ENCODE data around the gene MCEE.
"Not testable (repeated sequence)": the region's sequence is repeated elsewhere in the genome, so short reads cannot be mapped to it uniquely, and the experiment has no call there.

The MCEE gene

DNA sequence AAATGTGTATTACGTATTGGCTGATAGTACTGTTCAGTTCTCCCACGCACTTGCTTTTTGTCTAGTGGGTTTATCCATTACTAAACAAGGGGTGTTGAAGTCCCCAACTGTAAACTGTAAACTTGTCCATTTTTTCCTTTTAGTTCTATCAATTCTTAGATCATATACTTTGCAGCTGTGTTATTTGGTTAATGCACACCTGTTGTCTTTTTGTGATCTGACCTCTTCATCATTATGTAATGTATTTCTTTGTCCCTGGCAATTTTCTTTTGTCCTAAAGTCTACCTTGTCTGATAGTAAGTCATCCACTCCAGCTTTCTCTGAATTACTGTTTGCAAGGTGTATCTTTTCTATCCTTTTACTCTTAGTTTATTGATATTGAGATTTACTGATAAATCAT is 21.9 kb downstream of the MCEE start:
- Histone ChIP-seq H3K27me3 (replicated peaks; ENCODE audit: control insufficient read depth, insufficient read depth, low read length) (no peaks in the 10 kb centered on the region), H3K36me3 (ENCODE audit: control insufficient read depth, insufficient read depth, low read length) (no peaks in the 10 kb centered on the region; the same call in 1 of the 2 replicates), H3K4me3 (replicated peaks; ENCODE audit: low read depth, low read length) (no peak overlapping the region)
- no peak for DNase-seq (ENCODE audit: extremely low read depth, insufficient read length)
- no peak for TF ChIP-seq CTCF (IDR thresholded peaks at IDR 0.05; ENCODE audit: insufficient read depth, low read length, poor library complexity, severe bottlenecking)

DNA sequence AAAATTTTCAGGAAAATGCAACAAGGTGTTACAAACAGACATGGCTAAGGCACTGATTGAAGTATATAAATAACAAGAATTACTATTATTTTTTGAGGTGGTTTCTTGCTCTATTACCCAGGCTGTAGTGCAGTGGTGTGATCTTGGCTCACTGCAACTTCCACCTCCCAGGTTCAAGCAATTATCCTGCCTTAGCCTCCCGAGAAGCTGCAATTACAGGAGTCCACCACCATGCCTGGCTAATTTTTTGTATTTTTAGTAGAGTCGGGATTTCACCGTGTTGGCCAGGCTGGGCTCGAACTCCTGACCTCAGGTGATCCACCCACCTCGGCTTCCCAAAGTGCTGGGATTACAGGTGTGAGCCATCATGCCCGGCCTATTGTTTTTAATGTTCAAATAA is 23.6 kb downstream of the MCEE start:
- H3K36me3 ChIP-seq (ENCODE audit: control insufficient read depth, insufficient read depth, low read length); H3K27me3 ChIP-seq (replicated peaks; ENCODE audit: control insufficient read depth, insufficient read depth, low read length); H3K4me3 ChIP-seq (replicated peaks; ENCODE audit: low read depth, low read length); DNase-seq (ENCODE audit: extremely low read depth, insufficient read length): not testable (repeated sequence)

- Histone ChIP-seq H3K36me3 (ENCODE audit: control insufficient read depth, insufficient read depth, low read length) (no peaks in the 10 kb centered on the region), H3K4me3 (replicated peaks; ENCODE audit: low read depth, low read length) (no peak overlapping the region), H3K27me3 (replicated peaks; ENCODE audit: control insufficient read depth, insufficient read depth, low read length) (no peaks in the 10 kb centered on the region)
- TF ChIP-seq CTCF (IDR thresholded peaks at IDR 0.05; ENCODE audit: insufficient read depth, low read length, poor library complexity, severe bottlenecking) = no peak
- no peak for DNase-seq (ENCODE audit: extremely low read depth, insufficient read length)
Observed at GRCh38 chr2:71103809-71104208, 26.2 kb downstream of the MCEE start.

- no peak for TF ChIP-seq CTCF (IDR thresholded peaks at IDR 0.05; ENCODE audit: insufficient read depth, low read length, poor library complexity, severe bottlenecking)
- Histone ChIP-seq H3K4me3 (replicated peaks; ENCODE audit: low read depth, low read length) (no peak overlapping the region), H3K36me3 (ENCODE audit: control insufficient read depth, insufficient read depth, low read length) (no peaks in the 10 kb centered on the region), H3K27me3 (replicated peaks; ENCODE audit: control insufficient read depth, insufficient read depth, low read length) (no peaks in the 10 kb centered on the region)
- no peak for DNase-seq (ENCODE audit: extremely low read depth, insufficient read length)
Observed at GRCh38 chr2:71102981-71103681, 26.9 kb downstream of the MCEE start.

DNA sequence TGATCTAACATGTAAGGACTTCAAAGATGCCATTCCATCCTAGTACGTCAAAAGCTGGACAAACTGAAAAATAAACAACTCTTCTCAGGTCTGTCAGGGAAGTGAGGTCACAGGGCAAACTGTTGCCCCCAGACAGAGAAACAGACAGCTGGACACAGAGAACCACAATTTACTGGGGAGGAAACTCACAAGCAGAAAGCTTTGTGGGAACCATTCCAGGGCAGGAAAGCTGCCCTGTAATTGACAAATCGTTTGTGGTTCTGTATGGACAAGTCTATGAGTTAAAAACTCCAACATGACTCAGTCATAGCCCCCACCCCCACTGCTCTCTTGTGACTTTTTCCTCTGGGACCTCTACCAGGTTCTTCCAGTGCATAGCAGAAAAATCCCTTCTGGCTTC is 28.4 kb downstream of the MCEE start:
- Histone ChIP-seq H3K4me3 (replicated peaks; ENCODE audit: low read depth, low read length) (no peak overlapping the region), H3K36me3 (ENCODE audit: control insufficient read depth, insufficient read depth, low read length) (no peaks in the 10 kb centered on the region), H3K27me3 (replicated peaks; ENCODE audit: control insufficient read depth, insufficient read depth, low read length) (no peaks in the 10 kb centered on the region)
- no peak for TF ChIP-seq CTCF (IDR thresholded peaks at IDR 0.05; ENCODE audit: insufficient read depth, low read length, poor library complexity, severe bottlenecking)
- DNase-seq (ENCODE audit: extremely low read depth, insufficient read length) = no peak

GRCh38 chr2:71100195-71100964 is 29.6 kb downstream of the MCEE start:
- no peak for DNase-seq (ENCODE audit: extremely low read depth, insufficient read length)
- H3K36me3 ChIP-seq (ENCODE audit: control insufficient read depth, insufficient read depth, low read length) = no peaks in the 10 kb centered on the region
- H3K4me3 ChIP-seq (replicated peaks; ENCODE audit: low read depth, low read length) = no peak overlapping the region
- no peaks in the 10 kb centered on the region for H3K27me3 ChIP-seq (replicated peaks; ENCODE audit: control insufficient read depth, insufficient read depth, low read length)
- TF ChIP-seq CTCF (IDR thresholded peaks at IDR 0.05; ENCODE audit: insufficient read depth, low read length, poor library complexity, severe bottlenecking) = peak; percentile 83

DNA sequence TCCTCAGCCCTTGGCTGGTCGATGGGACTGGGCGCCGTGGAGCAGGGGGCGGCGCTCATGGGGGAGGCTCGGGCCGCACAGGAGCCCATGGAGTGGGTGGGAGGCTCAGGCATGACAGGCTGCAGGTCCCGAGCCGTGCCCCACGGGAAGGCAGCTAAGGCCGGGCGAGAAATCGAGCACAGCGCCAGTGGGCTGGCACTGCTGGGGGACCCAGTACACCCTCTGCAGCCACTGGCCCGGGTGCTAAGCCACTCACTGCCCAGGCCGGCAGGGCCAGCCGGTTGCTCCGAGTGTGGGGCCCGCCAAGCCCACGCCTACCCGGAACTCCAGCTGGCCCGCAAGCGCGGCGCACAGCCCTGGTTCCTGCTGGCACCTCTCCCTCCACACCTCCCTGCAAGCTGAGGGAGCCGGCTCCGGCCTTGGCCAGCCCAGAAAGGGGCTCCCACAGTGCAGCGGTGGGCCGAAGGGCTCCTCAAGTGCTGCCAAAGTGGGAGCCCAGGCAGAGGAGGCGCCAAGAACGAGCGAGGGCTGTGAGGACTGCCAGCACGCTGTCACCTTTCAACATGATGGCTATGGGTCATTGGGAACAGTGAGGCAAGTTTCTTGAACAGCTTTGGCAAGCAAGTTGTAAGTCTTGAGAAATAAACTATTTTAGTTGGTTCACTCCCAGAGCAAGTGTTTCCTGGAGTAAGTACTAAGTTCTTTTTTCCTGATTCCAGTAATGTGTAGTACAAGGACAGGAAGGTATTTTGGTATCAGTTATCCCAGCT is 37.4 kb downstream of the MCEE start:
- DNase-seq (ENCODE audit: extremely low read depth, insufficient read length); H3K4me3 ChIP-seq (replicated peaks; ENCODE audit: low read depth, low read length); H3K36me3 ChIP-seq (ENCODE audit: control insufficient read depth, insufficient read depth, low read length); H3K27me3 ChIP-seq (replicated peaks; ENCODE audit: control insufficient read depth, insufficient read depth, low read length): not testable (repeated sequence)

DNA sequence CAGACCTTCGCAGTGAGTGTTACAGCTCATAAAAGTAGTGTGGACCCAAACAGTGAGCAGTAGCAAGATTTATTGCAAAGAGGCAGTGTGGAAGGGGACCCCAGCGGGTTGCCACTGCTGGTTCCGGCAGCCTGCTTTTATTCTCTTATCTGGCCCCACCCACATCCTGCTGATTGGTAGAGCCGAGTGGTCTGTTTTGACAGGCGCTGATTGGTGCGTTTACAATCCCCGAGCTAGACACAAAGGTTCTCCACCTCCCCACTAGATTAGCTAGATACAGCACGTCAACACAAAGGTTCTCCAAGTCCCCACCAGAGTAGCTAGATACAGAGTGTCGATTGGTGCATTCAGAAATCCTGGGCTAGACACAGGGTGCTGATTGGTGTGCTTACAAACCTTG is 38.2 kb downstream of the MCEE start:
- not testable (repeated sequence) for H3K4me3 ChIP-seq (replicated peaks; ENCODE audit: low read depth, low read length); H3K27me3 ChIP-seq (replicated peaks; ENCODE audit: control insufficient read depth, insufficient read depth, low read length); H3K36me3 ChIP-seq (ENCODE audit: control insufficient read depth, insufficient read depth, low read length); DNase-seq (ENCODE audit: extremely low read depth, insufficient read length)

Measured in GM06990 (cell line).